HL-60/S4 (cell line): ENCODE data around the gene COPZ2.

Experiments used
- in situ Hi-C: fragments of 300-500 bp; cut with MboI; formaldehyde crosslinking; loops from 2 replicates; pipeline ENCODE4 v1.14.3; 2022; ENCODE audit warnings: low sequenced_read_pairs

COPZ2 gene

DNA sequence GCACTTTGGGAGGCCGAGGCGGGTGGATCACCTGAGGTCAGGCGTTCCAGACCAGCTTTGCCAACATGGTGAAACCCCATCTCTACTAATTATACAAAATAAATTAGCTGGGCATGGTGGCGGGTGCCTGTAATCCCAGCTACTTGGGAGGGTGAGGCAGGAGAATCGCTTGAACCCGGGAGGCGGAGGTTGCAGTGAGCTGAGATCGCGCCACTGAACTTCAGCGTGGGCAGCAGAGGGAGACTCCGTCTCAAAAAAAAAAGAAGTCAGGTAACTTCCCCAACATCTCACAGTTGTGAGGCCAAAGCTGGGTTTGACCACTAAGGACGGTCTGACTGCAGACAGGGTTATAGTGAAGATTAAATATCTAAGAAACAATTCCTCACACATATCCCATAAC lies 2.9 kb downstream of the COPZ2 start:
- in situ Hi-C loops = loop anchor here (5.0 kb wide), 1 partner anchor 38 kb away; no protein-coding TSS in a partner anchor

DNA sequence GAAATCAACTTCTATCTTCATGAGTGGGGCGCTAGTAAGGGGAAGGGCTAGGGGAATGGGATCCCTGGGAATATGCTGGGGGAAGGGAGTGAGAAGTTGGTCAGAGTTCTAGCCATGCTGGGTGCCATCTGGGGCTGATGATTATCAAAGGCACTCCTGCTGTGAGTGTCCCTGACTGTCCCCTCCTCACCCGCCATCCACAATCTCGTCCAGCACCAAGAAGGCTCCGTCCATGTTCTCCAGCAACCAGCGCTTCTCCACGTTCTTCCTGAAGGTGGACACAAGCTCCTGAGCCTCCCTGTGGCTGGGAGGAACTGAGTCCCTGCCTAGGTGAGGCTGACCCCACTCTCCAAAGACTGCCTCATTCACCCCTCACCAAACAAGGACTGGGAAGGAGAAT lies 5.6 kb downstream of the COPZ2 start:
- in situ Hi-C loops = no loop called here

DNA sequence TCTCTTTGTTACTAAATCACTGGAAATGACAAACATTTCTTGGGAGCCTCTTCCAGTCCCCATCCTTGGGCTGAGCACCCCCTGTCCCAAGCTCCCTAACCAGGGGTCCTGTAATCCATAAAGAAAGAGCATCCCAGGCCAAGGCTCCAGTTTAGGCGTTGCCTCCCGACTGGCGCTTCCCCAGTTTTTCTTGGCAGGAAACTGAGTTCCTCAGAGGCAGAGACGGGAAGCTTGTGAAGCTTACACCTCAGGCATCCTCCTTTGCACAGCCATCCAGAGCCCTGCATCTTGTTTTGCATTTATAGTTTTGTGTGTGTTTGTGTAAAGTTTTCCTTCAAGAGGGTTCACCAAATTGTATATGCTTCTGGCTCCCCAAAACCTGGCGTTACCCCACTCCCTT lies 7.1 kb downstream of the COPZ2 start:
- in situ Hi-C loops = no loop called here

DNA sequence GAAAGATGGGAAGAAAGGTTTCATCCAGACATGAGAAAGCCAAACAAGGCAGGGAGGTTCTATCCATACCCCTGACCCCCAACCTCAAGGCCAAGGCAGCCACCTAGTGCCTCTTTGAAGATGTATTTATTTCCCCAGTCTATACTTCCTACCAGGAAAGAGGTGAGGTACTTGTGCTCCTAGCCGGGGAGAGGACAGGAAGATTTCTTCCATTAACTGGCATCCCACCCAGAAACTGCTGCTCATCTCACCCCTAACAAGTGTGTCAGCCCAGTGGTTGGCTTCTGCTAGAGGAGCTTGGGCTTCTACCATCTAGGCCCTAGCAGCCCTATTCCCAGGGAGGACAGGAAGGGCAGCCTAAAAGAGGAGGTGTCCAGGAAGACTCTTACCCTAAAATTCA lies 8.9 kb downstream of the COPZ2 start:
- in situ Hi-C loops = loop anchor here (5.0 kb wide), 1 partner anchor 109 kb away; no protein-coding TSS in a partner anchor

DNA sequence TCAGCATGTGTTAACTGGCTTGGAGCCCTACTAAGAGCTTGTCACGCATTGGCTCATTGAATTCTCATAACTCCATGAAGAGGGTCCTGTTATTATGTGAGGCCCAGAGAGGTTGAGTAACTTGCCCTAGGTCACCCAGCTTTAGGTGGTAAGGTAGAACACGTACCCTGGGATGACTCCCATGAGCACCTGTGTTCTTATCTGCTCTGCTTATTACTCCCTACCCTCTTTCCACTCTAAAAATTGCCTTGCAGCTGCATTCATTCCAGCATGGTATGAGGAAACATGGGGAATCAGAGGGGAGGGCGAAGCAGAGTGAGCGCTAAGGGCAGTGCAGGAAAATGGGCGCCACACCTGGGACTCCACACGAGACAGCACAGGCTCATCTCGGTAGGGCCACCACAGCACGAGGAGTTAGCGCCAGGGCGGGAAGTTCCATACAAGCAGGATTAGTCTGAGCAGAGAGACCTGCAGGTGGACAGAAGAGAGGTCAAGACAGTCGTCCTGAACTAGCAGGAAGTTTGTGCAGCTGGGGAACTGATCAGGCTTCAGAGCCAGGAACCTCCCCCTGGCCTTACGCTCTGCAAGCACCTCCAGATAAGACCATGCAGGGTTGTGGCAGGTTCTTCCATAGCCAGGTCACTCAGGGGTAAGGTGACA lies 10.1 kb downstream of the COPZ2 start:
- in situ Hi-C loops = loop anchor here (5.0 kb wide), 1 partner anchor 110 kb away; no protein-coding TSS in a partner anchor

DNA sequence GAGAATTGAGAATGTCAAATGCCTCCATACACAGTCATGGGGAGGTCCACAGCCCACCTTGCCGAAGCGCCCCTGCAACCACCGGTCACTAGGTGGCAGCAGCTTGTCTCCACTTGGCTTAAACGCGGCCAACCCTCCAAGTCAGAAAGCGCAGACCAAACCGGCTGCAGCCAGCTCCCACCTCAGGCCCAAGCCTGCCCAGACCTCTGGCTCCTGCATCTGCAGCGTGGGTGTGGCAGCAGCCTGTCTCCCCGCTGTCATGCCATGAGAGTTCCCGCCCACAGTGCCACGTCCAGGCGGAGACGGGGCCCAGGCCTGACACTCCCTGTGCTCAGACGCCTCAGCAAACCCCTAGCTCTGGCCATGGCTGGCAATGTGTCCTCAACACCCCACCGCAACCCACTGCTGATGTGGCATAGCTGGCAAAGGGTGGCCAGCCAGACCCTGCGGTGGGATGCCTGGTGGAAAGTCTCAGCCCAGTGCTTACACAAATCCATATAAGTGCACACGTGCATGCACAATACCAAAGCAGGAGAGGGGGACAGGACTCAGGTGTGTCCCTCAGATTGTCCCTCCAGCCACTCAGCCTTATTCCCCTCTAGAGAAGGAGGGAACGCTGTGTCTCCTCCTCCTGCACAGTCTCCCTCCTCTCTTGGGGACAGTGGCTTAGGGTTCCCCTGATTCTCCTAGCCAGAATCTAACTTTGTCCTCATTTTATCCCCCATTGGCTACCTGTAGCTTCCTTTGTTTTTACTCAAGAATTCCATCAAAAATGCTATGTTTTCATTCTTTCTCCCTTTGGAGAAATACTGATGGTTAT lies 10.9 kb downstream of the COPZ2 start:
- in situ Hi-C loops = loop anchor here (5.0 kb wide), 1 partner anchor 111 kb away; no protein-coding TSS in a partner anchor

DNA sequence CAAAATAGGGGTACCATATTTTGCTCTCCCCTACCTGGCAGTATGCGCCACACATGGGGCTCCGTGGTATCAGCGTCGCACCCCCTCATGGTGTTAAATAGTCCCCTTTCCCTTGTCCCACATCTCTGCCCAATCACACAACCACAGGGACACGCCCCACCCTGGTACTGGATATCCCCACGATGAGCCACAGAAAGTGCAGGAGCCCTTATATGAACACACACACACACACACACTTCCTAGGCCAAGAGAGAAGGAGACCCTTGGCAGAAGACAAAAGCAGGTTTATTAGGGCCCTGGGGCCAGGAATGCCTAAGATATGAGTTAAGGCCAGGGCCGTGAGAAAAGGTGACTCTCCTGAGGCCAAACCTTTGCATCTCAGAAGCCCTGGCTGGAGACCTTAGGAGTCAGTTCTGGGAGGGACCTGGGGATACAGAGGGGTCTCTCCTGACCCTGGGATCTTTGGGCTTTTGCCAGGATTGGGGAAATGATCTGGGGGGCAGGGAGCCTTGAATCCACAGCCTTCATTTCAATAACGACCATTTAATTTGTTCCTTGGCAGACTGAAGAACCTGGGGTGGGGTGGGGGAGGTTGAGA lies 11.6 kb downstream of the COPZ2 start:
- in situ Hi-C loops = loop anchor here (5.0 kb wide), 1 partner anchor 111 kb away; no protein-coding TSS in a partner anchor

DNA sequence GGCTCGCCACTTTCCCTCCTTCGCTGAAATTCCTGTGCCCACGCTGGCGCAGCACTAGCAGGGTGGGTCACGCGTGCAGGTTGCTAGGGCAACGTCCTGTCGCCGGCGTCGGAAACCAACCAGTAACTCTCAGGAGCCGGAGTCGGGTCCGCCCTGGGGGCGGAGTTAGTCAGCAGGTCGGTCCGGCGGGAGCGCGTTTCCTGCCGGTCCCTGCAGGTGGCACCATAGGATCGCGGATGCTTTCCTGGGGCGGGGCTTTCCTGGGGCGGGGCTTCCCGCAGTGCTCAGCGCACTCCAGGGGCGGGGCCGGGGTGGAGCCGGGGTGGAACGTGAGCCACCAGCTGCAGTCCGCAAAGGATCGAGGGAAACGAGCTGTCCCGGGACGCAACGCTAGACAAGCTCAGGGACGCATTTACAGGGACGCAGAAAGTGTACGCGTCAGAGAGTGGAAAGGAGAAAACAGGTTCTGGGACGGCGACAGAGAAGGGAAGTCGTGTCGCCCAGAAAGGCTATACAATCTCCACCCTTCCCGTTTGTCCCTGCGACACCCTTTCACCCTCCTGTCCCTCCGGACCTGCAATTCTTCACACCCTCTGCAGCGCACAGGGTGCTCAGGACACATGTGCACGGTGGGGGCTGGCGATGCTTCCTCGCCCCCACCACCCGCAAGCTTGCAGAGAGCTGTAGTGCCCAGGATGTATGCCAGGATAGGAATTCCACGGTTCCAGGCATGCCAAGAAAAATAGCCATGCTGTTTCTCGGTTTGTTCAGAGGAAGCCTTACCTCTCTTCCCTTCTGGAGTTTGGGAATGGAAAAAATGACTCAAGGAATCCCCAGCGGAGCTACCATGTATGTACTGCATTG lies 12.3 kb downstream of the COPZ2 start:
- in situ Hi-C loops = loop anchor here (5.0 kb wide), 1 partner anchor 112 kb away; no protein-coding TSS in a partner anchor

DNA sequence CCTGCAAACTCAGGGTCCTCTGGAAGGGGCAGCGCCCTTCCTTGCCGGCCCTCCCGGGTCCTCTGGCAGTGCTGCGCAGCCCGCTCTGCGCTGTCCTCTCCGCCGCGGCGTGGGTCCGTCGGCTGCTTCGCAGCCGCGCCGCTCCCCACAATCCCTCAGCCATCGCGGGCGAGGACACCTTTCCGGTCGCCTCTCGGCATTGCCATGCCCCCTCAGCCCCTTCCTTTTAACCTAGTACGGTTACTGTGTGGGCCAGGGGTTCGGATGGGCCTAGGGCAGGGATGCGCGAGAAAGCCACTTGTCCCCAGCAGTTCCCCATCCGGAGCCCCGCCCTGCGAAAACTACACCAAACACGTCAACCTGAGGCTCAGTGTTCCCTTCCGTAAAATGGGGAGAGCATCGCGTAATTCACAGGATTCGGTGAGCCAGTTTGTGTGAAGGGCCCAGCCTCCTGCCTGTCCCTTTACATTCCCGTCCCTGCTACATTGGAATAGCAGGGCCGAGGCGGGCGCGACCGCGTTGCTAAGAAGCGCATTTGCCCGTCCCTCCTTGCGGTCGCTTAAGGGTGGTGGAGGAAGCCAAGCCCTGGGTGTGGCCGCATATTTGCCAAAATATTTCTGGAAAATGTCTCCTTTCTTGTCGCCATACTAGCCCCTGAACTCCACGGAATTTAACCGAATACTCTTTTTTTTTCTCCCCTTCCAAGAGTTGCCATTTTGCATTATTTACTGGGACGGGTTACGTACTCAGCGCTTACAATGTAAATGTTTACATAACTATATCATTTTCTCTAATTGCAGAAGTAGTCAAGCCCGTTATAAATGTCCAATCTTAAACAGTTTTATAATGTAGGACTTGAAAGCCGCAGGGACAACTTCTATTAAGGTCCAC lies 13.2 kb downstream of the COPZ2 start:
- in situ Hi-C loops = loop anchor here (5.0 kb wide), 1 partner anchor 113 kb away; no protein-coding TSS in a partner anchor

DNA sequence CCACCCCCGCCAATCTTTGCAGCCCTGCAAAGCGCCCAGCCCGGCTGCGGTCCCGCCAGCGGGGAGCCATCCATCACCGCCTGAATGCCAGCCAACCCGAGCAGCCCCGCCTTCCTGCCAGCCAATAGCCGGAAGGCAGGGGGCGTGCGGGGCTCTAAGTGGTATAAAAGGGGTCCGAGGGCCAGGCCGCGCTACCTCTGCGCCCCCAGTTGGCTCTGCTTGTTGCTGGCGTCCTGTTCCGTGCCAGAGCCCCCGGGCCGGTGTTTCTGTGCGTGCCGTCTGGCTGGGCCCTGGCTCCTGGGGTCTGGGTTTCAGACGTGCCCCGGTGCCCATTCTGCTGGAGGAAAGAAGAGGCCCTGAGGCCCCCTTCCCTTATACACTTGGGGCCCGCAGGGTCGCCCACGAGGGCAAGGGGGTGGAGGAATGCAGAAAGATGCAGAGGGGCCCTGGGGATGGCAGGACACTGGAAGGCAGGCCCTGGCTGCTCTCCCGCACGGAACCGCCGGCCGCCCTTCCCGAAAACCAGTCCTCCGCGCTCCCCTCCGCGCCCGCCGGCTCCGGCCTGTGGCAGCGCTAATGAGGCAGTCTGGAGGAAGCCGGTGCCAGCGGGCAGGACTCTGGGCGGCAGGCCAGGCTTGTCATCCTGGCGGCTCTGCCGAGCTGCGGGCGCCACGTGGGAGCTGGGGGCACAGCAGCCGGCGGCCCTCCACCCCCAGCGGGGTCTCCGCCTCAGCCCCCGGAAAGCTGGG lies 14.0 kb downstream of the COPZ2 start:
- in situ Hi-C loops = no loop called here

DNA sequence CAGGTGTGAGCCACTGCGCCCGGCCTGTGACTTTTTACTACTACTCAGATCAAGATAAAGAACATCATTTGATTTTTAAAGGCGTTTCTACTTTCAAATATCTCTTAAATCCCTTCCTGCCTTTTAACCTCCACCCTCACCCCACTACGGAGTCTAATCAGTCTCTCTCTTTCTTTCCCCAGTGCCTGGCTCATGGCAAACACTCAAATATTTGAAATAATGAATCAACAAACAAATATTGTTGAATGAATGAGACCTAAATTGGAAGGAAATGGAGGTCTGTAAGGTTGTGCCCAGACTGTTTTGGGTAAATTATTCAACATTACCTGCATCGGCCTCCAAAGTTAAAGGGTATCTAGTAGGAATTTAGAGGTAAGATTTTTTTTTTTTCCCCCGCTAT lies 14.7 kb downstream of the COPZ2 start:
- in situ Hi-C loops = no loop called here

DNA sequence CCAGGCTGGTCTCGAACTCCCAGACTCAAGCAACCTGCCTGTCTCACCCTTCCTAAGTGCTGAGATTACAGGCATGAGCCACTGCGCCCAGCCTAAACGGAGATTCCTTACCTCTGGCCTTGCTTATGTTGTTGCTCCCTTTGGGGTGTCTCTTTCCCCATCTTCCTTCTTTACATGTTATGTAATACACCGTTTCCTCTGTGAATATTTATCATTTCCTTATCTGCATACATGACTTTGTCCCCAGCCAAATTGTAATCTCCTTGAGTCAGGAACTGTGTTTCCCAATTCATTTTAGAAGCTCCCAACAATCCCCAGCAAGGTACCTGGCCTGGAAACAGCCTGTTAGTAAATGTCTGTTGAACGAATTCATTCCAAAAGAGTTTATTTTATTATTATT lies 15.7 kb downstream of the COPZ2 start:
- in situ Hi-C loops = no loop called here

DNA sequence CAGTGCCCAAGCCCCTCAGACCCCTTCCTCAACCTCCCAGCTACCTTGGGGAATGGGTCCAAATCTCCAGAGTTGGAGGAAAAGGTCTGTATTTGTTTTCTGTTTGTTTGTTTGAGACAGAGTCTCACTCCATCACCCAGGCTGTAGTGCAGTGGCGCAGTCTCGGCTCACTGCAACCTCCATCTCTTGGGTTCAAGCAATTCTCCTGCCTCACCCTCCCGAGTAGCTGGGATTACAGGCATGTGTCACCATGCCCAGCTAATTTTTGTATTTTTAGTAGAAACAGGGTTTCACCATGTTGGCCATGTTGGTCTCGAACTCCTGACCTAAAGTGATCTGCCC lies 19.8 kb downstream of the COPZ2 start:
- in situ Hi-C loops = loop anchor here (10.0 kb wide), 1 partner anchor 183 kb away; the partner anchor contains the start of genes LRRC46 and MRPL10

DNA sequence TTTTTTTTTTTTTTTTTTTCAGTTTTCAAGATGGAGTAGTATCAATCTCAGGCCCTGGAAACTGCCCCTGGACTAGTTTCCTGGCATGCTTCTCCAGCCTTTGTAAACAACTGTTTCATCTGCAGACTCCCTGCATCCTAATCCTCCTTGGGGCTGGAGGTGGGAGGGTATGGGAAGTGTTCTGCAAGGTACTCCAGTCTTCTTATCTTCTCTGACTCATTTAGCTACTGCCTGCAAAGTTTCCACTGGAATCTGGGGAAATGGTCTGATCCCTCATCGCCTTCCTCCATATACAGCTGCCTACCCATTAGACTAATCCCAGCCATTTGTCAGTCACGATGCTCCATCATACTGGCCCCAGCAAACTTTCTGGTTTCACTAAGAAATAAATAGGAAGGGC lies 21.5 kb downstream of the COPZ2 start:
- in situ Hi-C loops = loop anchor here (10.0 kb wide), 1 partner anchor 181 kb away; the partner anchor contains the start of genes LRRC46 and MRPL10

DNA sequence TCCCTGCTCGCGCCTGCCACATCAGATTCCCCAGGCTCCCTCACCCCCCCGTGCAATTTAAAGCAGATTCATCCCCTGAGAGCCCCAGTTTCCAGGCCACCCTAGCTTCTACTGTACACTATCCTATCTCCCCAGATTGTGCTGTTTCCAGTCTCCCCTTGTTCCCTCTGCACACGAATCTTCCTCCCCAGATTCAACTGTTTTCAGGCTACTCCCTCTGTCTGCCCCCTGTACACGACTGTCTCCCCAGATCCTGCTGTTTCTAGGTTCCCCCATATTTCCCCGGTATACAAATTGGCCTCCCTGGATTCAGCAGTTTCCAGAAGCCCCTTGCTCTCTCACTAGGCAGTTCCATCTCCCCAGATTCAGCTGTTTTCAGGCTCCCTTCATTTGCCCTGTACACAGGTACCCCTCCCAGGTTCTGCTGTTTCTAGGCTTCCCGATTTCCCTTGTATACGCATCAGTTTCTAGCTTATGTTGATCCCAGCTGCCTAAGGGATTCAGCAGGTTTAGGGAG lies 22.9 kb downstream of the COPZ2 start:
- in situ Hi-C loops = loop anchor here (10.0 kb wide), 1 partner anchor 180 kb away; the partner anchor contains the start of genes LRRC46 and MRPL10

DNA sequence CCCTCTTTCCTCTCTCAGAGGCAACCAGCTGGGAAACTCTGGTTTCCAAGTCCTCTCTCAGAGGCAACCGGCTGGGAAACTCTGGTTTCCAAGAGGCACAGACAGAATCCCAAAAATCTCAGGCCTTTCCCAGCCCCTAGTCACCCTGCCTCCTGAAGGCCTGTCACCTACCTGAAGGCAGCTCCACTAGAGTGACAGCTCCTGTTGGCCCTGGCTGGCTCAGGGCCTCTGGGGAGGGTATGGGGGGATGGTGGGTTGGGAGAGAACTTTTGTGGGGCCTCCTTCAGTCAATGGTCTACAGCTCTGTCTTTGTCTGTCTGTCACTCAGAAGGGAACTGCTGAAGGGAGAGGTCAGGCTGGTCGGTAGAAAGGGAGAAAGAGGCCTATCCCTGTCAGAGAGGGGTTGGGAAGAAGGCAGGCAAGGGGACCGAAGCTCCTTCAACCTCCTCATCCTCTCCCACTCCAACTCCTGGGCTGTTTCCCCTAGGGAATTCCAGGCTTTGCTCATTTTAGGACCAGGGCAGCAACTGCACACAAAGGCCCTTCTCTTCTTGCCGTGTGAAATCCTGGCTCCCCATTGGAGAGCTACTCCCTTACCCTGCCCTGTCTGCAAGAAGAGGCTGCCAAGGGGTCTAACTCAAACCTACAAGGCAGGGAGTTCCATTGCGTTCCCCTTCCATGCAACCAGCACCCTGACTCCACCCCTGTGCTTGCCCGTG lies 23.6 kb downstream of the COPZ2 start:
- in situ Hi-C loops = loop anchor here (10.0 kb wide), 1 partner anchor 179 kb away; the partner anchor contains the start of genes LRRC46 and MRPL10

DNA sequence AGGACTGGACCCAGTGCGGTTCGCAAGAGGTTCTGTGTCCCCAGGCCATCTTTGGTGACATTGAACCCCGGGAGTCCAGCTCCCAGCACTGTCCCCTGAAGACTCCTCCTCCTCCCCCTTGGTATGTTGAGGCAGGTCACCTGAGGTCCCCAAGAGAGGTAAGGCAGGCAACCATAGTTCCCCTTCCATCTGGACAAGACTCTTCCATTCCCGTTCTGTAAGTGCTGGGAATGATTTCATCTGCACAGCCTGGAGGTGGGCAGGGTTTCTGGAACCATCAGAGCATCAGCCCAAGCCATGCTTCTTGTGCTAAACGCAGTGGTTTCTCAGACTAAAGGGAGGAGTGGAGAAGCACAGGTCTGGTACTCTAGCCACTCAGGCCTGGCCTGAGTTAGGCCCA lies 24.9 kb downstream of the COPZ2 start:
- in situ Hi-C loops = loop anchor here (10.0 kb wide), 1 partner anchor 178 kb away; the partner anchor contains the start of genes LRRC46 and MRPL10

DNA sequence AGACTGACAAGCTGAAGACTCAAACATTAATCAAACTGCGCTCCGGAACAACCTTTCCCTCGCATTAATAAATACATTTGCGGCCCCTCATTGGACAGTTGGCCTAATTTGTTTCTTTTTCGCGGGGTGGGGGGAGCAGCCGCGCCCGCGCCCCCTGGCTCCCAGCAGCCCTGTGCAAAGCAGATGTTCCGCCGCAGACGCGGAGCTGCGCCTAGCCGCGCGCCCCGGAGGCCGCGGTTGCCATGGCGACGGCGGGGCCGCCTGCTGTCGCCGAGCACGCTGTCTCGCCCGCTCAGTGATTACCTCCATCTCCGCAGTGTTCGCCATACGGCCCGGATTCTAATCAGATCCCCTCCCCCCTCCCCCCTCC lies 25.5 kb downstream of the COPZ2 start:
- in situ Hi-C loops = loop anchor here (10.0 kb wide), 1 partner anchor 177 kb away; the partner anchor contains the start of genes LRRC46 and MRPL10
